Kidney epithelial cell (primary cell): ENCODE results near the gene PAM. TPM values are rescaled to one million over a fixed set of nuclear protein-coding genes. Genes with fewer than 3 reads are reported as not detected.

Experiments used
- DNase-seq: peaks from one replicate; pipeline ENCODE4 v3.0.0-alpha.2; 2010; ENCODE audit warnings: low read depth
- H3K27me3 ChIP-seq: 2 replicates; pipeline ENCODE4 v1.6.0; 2011; ENCODE audit warnings: low read length; ENCODE audit not compliant: control insufficient read depth, insufficient read depth
- H3K36me3 ChIP-seq: 2 replicates; pipeline ENCODE4 v1.5.1; 2011; ENCODE audit warnings: low read length; ENCODE audit not compliant: control insufficient read depth, insufficient read depth
- H3K4me3 ChIP-seq: 2 replicates; pipeline ENCODE4 v1.5.1; 2011; ENCODE audit warnings: low read depth, mild to moderate bottlenecking, control low read depth, low read length
- total RNA-seq: library from RNA; depleted of rRNA; stranded (reverse); fragments of >200 nt; gene quantifications from 2 replicates; pipeline ENCODE4 v1.2.3, GENCODE V29; 2015
- TF ChIP-seq, protein P1 (sequence below): IDR thresholded peaks from 2 replicates; pipeline ENCODE4 v1.5.1; 2011; ENCODE audit warnings: mild to moderate bottlenecking, moderate library complexity, low read length, control low read depth, inconsistent platforms; ENCODE audit not compliant: insufficient read depth, poor library complexity, severe bottlenecking

Gene PAM
- total RNA-seq, 1 donor from 2014 or later: 95.9 TPM

DNA sequence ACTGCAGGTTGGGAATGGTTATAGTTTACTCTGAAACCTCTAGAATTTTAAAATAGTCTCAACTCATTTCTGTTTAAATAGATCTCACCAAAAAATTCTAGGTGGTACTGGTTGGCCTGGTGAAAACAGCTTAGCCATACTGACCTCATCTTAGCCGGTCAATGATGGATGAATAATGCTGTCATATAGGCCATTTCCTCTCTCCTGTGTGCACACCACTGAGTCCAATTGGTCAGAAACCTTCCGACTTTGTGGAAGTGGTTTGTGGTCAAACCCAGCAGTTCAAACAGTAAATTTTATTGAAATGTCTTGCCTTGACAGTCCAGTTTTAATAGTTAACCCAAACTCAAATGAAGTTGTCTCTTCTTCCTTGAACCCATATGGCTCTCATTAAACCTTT is 266.2 kb downstream of the PAM start:
- DNase-seq: peak; percentile 25
- Histone ChIP-seq H3K36me3 (no peaks in the 10 kb centered on the region), H3K27me3 (no peaks in the 10 kb centered on the region), H3K4me3 (no peak overlapping the region)
- TF ChIP-seq, protein P1, sequence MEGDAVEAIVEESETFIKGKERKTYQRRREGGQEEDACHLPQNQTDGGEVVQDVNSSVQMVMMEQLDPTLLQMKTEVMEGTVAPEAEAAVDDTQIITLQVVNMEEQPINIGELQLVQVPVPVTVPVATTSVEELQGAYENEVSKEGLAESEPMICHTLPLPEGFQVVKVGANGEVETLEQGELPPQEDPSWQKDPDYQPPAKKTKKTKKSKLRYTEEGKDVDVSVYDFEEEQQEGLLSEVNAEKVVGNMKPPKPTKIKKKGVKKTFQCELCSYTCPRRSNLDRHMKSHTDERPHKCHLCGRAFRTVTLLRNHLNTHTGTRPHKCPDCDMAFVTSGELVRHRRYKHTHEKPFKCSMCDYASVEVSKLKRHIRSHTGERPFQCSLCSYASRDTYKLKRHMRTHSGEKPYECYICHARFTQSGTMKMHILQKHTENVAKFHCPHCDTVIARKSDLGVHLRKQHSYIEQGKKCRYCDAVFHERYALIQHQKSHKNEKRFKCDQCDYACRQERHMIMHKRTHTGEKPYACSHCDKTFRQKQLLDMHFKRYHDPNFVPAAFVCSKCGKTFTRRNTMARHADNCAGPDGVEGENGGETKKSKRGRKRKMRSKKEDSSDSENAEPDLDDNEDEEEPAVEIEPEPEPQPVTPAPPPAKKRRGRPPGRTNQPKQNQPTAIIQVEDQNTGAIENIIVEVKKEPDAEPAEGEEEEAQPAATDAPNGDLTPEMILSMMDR: no peak

DNA sequence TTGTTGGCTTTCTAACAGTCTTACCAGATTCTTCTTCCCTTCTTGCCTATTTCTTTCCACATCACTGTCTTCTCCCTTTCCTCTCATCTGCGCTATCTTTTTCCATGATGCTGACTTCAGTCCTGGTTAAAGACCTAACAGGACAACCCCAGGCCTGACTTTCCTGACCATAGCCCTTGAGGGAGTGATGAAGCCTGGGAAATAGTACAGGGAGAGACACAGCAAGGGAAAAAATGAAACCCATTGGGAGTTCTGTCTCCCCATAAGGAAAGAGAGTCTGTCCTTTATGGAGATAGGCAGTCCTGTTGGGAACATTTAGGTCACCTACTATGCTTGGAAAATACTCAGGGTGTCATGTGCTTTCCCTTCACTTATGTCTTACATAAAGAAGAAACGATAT is 272.2 kb downstream of the PAM start:
- TF ChIP-seq, protein P1: no peak
- no peak for DNase-seq
- H3K27me3 ChIP-seq: no peaks in the 10 kb centered on the region
- H3K4me3 ChIP-seq: no peak overlapping the region
- no peaks in the 10 kb centered on the region for H3K36me3 ChIP-seq

DNA sequence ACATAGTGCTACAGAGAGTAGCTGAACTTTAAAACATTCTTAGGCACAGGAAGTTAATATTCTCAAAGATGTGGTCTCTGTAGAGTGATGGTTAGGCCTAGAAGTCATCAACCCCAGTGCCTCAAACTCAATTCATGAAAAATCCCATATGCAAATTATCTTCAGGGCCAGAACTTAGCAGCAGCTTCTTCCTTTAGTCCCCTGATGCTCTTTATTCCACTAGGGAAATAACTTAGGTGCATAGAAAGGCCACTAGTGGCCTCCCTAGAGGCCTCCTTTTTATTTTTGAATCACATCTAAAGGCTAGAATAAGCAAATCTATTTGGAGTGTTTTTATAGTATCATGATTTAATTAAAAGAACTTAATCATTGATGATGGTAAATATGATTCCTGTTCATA is 276.5 kb downstream of the PAM start:
- Histone ChIP-seq H3K4me3 (no peak overlapping the region), H3K36me3 (no peaks in the 10 kb centered on the region), H3K27me3 (no peaks in the 10 kb centered on the region)
- no peak for DNase-seq
- TF ChIP-seq, protein P1: peak; percentile 42

DNA sequence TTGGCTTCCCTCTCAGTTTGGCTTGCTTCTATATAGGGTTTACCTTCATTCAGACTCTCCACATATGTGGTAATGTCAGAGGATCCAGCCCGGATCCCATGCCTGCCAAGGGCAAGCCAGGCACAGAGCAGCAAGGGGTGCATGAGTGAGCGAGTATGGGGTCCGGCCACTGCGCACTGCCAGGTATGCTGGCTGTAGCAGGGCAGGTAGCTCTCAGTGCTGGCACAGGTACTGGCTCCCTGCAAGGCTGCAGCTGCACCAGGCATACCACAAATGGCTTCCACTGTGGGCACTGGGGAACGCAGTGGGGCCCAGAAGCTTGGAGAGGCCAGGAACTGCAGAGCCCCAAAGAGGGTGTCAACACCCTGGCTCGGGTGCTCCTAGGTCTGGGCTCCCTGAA is 278.6 kb downstream of the PAM start:
- no peak for DNase-seq
- H3K27me3 ChIP-seq: no peaks in the 10 kb centered on the region
- H3K4me3 ChIP-seq: no peak overlapping the region
- TF ChIP-seq, protein P1: no peak
- H3K36me3 ChIP-seq: no peaks in the 10 kb centered on the region

DNA sequence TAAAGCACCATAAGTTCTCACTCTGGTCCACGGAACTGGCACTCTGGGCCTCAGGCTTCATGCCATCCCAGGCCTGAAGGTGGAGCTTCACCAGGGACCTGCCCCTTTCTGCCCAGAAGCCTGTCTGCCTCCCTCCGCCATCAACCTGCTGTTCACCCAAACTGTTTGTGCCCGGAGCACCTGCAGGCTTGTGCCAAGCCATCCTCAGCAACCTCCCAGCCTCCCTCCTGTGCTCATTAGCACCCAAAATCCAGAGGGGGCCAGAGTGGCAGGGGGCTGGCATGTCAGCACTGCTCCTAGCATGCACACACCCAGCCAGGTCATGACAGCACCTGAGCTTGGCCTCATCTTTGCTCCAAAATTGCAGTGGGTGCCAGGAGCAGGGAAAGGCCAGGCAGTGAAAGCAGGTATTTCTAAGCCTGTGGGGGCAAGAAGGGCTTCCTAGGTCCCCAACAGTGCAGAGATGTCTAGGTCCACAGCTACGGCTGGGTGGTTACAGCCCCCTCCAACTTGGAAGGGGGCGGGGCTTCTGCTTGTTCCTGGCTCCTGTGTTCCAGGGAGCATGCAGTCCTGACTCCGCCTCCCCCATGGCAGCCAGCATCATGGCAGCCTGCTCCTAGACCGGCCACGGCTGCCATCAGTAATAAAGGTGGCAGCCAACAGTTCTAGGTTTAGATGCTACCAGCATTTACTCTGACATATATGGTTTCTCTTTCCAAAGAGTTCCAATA is 279.7 kb downstream of the PAM start:
- Histone ChIP-seq H3K36me3 (no peaks in the 10 kb centered on the region), H3K27me3 (no peaks in the 10 kb centered on the region), H3K4me3 (no peak overlapping the region)
- TF ChIP-seq, protein P1: no peak
- no peak for DNase-seq

DNA sequence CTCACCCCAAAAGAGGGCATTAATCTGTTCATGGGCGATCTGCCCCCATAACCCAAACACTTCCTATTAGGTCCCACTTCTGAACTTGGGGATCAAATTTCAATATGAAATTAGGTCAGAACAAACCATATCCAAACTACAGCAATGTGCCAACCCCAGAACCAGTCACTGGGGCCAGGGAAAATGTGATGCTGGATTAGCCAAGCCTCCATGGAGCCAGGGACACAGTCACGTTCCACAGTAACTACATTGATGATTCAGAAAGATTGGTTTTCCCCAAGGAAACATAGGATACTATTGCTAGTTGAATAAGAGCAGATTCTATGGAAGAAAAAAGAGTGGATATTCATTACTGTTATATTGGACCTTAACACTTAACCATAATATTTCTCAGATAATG is 280.6 kb downstream of the PAM start:
- TF ChIP-seq, protein P1: no peak
- no peak overlapping the region for H3K4me3 ChIP-seq
- no peaks in the 10 kb centered on the region for H3K27me3 ChIP-seq
- no peaks in the 10 kb centered on the region for H3K36me3 ChIP-seq
- no peak for DNase-seq
